Body of pancreas (tissue), 4 donors: ENCODE results near the gene USP36.

Experiments
- POLR2A ChIP-seq, 3 donors: fragments of 450-650 bp; IDR thresholded peaks; one replicate each; pipeline ENCODE4 v1.6.1; 2016; ENCODE audit warnings: antibody characterized with exemption in 3 of 3, mild to moderate bottlenecking in 2 of 3
- TF ChIP-seq, protein P1 (sequence below), 7 experiments: fragments of 450-650 bp in 4 of 7; fragments of 200-600 bp in 3 of 7; sonication (generic) in 3 of 7; IDR thresholded peaks; one replicate each; pipeline ENCODE4 v1.5.1; 2016 to 2019; ENCODE audit warnings: antibody characterized with exemption in 7 of 7

DNA sequence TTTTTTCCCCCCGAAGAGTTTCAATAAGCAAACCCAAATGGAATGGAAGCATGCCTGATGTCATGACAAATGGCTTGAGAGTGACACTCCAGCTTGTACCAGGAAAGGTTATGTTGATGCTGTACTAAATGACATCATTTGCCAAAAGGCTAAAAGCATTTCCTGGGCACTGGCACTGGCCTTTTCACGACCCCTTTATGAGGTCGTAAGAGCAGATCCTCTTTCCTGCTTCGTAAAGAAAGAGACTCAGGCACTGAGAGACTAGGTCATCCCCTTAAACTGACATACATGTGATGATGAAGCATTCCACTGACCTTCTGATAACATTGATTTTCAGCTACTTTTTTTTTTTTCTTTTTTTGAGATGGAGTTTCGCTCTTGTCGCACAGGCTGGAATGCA, 31.9 kb upstream of the USP36 start:
- TF ChIP-seq, protein P1, sequence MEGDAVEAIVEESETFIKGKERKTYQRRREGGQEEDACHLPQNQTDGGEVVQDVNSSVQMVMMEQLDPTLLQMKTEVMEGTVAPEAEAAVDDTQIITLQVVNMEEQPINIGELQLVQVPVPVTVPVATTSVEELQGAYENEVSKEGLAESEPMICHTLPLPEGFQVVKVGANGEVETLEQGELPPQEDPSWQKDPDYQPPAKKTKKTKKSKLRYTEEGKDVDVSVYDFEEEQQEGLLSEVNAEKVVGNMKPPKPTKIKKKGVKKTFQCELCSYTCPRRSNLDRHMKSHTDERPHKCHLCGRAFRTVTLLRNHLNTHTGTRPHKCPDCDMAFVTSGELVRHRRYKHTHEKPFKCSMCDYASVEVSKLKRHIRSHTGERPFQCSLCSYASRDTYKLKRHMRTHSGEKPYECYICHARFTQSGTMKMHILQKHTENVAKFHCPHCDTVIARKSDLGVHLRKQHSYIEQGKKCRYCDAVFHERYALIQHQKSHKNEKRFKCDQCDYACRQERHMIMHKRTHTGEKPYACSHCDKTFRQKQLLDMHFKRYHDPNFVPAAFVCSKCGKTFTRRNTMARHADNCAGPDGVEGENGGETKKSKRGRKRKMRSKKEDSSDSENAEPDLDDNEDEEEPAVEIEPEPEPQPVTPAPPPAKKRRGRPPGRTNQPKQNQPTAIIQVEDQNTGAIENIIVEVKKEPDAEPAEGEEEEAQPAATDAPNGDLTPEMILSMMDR (IDR thresholded peaks at IDR 0.05): no peak
- TF ChIP-seq POLR2A (IDR thresholded peaks at IDR 0.05): no peak
